ENCODE measurements around the gene UPP2.

Gene UPP2

DNA sequence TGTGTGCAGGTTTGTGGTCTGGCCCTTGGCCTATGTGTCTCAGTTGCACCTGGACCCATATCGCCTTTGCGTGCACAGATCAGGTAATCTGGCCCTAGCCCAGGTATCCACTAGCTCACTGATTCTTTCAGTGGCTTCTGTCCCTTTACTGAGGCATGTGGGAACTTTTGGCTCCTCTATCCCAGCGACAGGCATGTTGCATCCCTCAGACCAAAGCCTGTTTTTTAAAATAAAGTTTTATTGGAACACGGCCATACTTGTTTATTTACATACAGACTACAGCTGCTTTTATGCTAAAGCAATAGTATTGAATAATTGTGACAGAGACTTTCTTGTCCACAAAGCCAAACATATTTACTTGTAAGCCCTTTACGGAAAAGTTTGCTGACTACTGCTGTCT, 39.9 kb upstream of the UPP2 start:
- no peak overlapping the region for H3K27ac ChIP-seq
- TF ChIP-seq, protein P1, sequence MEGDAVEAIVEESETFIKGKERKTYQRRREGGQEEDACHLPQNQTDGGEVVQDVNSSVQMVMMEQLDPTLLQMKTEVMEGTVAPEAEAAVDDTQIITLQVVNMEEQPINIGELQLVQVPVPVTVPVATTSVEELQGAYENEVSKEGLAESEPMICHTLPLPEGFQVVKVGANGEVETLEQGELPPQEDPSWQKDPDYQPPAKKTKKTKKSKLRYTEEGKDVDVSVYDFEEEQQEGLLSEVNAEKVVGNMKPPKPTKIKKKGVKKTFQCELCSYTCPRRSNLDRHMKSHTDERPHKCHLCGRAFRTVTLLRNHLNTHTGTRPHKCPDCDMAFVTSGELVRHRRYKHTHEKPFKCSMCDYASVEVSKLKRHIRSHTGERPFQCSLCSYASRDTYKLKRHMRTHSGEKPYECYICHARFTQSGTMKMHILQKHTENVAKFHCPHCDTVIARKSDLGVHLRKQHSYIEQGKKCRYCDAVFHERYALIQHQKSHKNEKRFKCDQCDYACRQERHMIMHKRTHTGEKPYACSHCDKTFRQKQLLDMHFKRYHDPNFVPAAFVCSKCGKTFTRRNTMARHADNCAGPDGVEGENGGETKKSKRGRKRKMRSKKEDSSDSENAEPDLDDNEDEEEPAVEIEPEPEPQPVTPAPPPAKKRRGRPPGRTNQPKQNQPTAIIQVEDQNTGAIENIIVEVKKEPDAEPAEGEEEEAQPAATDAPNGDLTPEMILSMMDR (IDR thresholded peaks at IDR 0.05; ENCODE audit: low read depth, low read length, missing control alignments) = no peak
- DNase-seq = no peak

DNA sequence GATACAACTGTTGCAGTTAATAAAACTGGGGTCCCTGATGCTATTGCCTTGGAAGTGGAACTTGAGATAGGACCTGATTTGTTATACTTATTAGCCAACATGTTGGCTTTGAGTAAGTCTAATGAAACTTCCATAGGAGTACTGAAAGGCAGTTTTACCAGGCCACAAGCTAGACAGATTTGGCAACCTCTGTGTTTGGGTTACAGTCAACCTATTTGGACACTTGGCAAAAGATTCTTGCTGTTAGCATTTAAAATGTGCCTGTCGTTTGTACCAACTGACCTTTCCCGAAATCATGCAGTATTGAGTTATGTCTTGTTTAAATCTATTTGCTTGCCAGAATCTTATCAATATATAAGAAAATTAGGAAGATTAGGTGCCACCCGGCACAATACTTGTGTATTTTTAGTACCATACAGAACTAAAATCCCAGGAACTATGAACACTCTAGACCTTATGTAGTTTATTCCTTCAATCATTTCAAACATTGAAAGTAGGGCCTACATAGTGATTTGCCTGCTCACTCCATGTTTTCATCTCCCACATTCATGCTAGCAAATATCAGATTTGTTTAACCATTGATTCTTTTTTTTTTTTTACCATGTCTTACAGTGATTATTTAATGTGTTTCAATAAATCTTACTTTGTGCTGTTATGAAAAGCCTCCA, 35.5 kb upstream of the UPP2 start:
- TF ChIP-seq, protein P1 (IDR thresholded peaks at IDR 0.05; ENCODE audit: low read depth, low read length, missing control alignments) = no peak
- Histone ChIP-seq H3K27me3 (replicated peaks) (no peaks in the 10 kb centered on the region), H3K27ac (no peak overlapping the region), H3K4me3 (ENCODE audit: low read depth, low read length) (no peak overlapping the region), H3K36me3 (replicated peaks) (no peaks in the 10 kb centered on the region)
- no peak for DNase-seq
- in situ Hi-C loops (cut with HindIII; ENCODE audit: low pct_ligation_motif_present, low sequenced_read_pairs) = no loop called here

More for the DNA sequence above, 39.9 kb upstream of the UPP2 start:
- no peaks in the 10 kb centered on the region for H3K27me3 ChIP-seq (replicated peaks)
- no peaks in the 10 kb centered on the region for H3K36me3 ChIP-seq (replicated peaks)
- H3K4me3 ChIP-seq (ENCODE audit: low read depth, low read length) = no peak overlapping the region
- in situ Hi-C loops (cut with HindIII; ENCODE audit: low pct_ligation_motif_present, low sequenced_read_pairs) = no loop called here

DNA sequence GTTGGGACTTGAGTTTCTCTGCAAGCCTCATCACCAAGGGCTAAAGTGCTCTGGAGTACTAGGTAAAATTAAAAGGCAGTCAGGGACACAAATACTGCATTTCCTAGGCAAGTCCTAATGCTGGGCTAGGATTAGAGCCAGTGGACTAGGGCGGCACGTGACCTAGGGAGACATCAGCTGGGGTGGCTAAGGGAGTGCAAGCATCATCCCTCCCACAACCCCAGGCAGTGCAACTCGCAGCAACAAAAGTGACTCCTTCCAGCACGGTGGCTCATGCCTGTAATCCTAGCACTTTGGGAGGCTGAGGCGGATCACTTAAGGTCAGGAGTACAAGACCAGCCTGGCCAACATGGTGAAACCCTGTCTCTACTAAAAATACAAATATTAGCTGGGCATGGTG, 30.7 kb upstream of the UPP2 start:
- Histone ChIP-seq H3K36me3 (replicated peaks) (no peaks in the 10 kb centered on the region), H3K27me3 (replicated peaks) (no peaks in the 10 kb centered on the region), H3K27ac (no peak overlapping the region), H3K4me3 (ENCODE audit: low read depth, low read length) (no peak overlapping the region)
- in situ Hi-C loops (cut with HindIII; ENCODE audit: low pct_ligation_motif_present, low sequenced_read_pairs) = no loop called here
- no peak for DNase-seq
- TF ChIP-seq, protein P1 (IDR thresholded peaks at IDR 0.05; ENCODE audit: low read depth, low read length, missing control alignments) = no peak

DNA sequence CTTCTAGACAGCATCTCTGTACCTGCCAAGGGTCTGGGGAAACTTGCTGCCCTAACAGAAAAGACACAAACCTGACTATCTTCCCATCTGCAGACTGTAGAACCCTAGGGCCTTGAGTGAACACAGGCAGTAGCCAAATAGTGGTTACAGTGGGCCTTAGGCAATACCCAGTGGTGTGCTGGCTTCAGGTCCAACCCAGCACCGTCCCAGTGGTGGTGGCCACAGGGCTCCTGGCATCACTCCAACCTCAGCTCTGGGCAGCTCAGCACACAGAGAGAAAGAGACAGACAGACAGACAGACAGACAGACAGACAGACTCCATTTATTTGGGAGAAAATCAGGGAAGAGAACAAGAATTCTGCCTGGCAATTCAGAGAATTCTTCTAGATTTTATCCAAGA, 29.3 kb upstream of the UPP2 start:
- no peak for DNase-seq
- TF ChIP-seq, protein P1 (IDR thresholded peaks at IDR 0.05; ENCODE audit: low read depth, low read length, missing control alignments) = no peak
- Histone ChIP-seq H3K27ac (no peak overlapping the region), H3K36me3 (replicated peaks) (no peaks in the 10 kb centered on the region), H3K27me3 (replicated peaks) (no peaks in the 10 kb centered on the region), H3K4me3 (ENCODE audit: low read depth, low read length) (no peak overlapping the region)
- in situ Hi-C loops (cut with HindIII; ENCODE audit: low pct_ligation_motif_present, low sequenced_read_pairs) = no loop called here

DNA sequence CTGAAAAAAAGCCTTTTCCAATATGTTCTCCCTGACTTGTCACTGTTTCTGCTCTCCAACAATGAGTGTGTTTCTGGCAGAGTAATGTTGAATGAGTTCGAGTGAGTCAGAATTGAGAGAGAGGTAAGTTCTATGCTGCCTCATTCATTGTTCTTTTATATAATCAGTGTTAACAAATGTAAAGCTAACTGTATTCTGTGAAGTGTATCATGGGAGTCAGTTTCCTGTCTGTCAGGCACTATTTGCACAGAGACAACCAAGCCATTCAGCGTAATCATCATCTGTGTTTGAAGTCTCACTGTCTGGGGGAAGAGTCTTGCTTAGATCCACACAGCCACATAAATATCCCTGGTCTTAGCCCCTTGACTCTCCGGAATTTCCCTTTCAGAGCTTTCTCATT, 22.0 kb upstream of the UPP2 start:
- no peak for DNase-seq
- in situ Hi-C loops (cut with HindIII; ENCODE audit: low pct_ligation_motif_present, low sequenced_read_pairs) = no loop called here
- H3K4me3 ChIP-seq (ENCODE audit: low read depth, low read length) = no peak overlapping the region
- H3K27me3 ChIP-seq (replicated peaks) = no peaks in the 10 kb centered on the region
- TF ChIP-seq, protein P1 (IDR thresholded peaks at IDR 0.05; ENCODE audit: low read depth, low read length, missing control alignments) = no peak
- H3K27ac ChIP-seq = no peak overlapping the region
- no peaks in the 10 kb centered on the region for H3K36me3 ChIP-seq (replicated peaks)

DNA sequence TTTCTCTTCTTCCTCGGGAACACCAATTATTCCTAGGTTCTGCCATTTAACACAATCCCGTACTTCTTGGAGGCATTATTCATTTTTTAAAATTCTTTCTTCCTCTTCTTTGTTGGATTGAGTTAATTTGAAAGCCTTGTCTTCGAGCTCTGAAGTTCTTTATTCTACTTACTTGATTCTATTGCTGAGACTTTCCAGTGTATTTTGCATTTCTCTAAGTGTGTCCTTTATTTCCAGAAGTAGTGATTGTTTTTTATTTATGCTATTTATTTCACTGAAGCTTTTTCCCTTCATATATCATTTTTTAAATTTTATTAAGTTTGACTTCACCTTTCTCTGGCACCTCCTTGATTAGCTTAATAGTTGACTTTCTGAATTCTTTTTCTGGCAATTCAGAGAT, 13.6 kb upstream of the UPP2 start:
- H3K27me3 ChIP-seq (replicated peaks) = no peaks in the 10 kb centered on the region
- no peaks in the 10 kb centered on the region for H3K36me3 ChIP-seq (replicated peaks)
- no peak for DNase-seq
- in situ Hi-C loops (cut with HindIII; ENCODE audit: low pct_ligation_motif_present, low sequenced_read_pairs) = no loop called here
- H3K4me3 ChIP-seq (ENCODE audit: low read depth, low read length) = no peak overlapping the region
- TF ChIP-seq, protein P1 (IDR thresholded peaks at IDR 0.05; ENCODE audit: low read depth, low read length, missing control alignments) = no peak
- H3K27ac ChIP-seq = no peak overlapping the region
